Measurements from ENCODE around the gene ATP2C2. TPM values are rescaled to one million over a fixed set of nuclear protein-coding genes. Genes with fewer than 3 reads are reported as not detected.

The ATP2C2 gene
- total and polyA plus RNA-seq, 2 donors (not counting 1 experiment from before 2014, with no cell fraction given): not detected

DNA sequence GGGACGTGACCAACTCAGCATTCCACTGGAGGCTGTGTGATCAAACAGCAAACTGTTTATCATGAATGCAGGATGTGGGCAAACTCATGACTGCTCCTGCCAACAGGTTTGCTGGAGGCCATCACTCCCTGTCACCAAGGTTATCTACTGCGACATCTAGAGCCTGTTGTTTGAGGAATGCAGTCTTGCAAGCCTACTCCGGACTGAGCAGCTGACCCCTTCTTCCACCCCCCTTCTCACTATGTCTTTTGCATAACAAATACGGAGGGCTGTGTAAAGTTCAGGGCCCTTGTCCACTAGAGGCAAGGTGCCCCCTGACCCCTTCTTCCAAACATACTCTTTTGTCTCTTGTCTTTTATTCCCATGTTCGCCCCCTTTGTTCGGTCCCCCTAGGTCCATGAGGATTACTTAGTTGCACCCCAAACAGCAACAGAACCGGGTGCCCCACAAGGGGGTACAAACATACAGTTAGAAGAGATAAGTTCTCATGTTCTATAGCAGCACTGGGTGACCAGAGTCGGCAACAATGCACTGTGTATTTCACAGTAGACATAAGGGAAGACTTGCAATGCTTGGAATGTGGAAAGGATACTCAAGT lies 107.4 kb downstream of the ATP2C2 start:
- no peak overlapping the region for H3K4me2 ChIP-seq (ENCODE audit: extremely low read depth, insufficient read depth, low read length)
- no peaks in the 10 kb centered on the region for H3K4me1 ChIP-seq (ENCODE audit: control insufficient read depth, extremely low read depth, insufficient read depth, low read length)
- TF ChIP-seq EZH2 (IDR thresholded peaks at IDR 0.05; ENCODE audit: low read length, missing control alignments): no peak
- TF ChIP-seq, protein P1, sequence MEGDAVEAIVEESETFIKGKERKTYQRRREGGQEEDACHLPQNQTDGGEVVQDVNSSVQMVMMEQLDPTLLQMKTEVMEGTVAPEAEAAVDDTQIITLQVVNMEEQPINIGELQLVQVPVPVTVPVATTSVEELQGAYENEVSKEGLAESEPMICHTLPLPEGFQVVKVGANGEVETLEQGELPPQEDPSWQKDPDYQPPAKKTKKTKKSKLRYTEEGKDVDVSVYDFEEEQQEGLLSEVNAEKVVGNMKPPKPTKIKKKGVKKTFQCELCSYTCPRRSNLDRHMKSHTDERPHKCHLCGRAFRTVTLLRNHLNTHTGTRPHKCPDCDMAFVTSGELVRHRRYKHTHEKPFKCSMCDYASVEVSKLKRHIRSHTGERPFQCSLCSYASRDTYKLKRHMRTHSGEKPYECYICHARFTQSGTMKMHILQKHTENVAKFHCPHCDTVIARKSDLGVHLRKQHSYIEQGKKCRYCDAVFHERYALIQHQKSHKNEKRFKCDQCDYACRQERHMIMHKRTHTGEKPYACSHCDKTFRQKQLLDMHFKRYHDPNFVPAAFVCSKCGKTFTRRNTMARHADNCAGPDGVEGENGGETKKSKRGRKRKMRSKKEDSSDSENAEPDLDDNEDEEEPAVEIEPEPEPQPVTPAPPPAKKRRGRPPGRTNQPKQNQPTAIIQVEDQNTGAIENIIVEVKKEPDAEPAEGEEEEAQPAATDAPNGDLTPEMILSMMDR (conservative IDR thresholded peaks at IDR 0.05 in 1 of 2, IDR thresholded peaks at IDR 0.05 in 1 of 2; ENCODE audit: low read depth in 1 of 2, low read length in 2 of 2): no peak
- H3K27ac ChIP-seq (ENCODE audit: insufficient read depth, low read length): no peak overlapping the region
- H4K20me1 ChIP-seq (ENCODE audit: control insufficient read depth, extremely low read depth, insufficient read depth, low read length): no peaks in the 10 kb centered on the region
- H3K36me3 ChIP-seq (ENCODE audit: control insufficient read depth, insufficient read depth, low read length): peaks cover 5% of the 10 kb centered on the region
- H3K9ac ChIP-seq (ENCODE audit: insufficient read depth, low read length): no peak overlapping the region
- no peak overlapping the region for H2AFZ ChIP-seq (ENCODE audit: low read length)
- no peaks in the 10 kb centered on the region for H3K27me3 ChIP-seq (ENCODE audit: control insufficient read depth, insufficient read depth, low read length)
- no peaks in the 10 kb centered on the region for H3K79me2 ChIP-seq (ENCODE audit: control insufficient read depth, insufficient read depth, low read length)
- H3K4me3 ChIP-seq (replicated peaks in 1 of 4; ENCODE audit: control extremely low read depth in 1 of 4, insufficient read depth in 1 of 4, low read depth in 3 of 4, low read length in 4 of 4): no peak overlapping the region
- no peak for DNase-seq (ENCODE audit: low read depth in 2 of 2)
- H3K9me3 ChIP-seq (ENCODE audit: control insufficient read depth, insufficient read depth, low read depth, low read length): no peaks in the 10 kb centered on the region

- no peaks in the 10 kb centered on the region for H3K9me3 ChIP-seq (ENCODE audit: control insufficient read depth, insufficient read depth, low read depth, low read length)
- H3K36me3 ChIP-seq (ENCODE audit: control insufficient read depth, insufficient read depth, low read length): peaks cover 8% of the 10 kb centered on the region
- no peaks in the 10 kb centered on the region for H3K79me2 ChIP-seq (ENCODE audit: control insufficient read depth, insufficient read depth, low read length)
- no peak overlapping the region for H3K9ac ChIP-seq (ENCODE audit: insufficient read depth, low read length)
- TF ChIP-seq EZH2 (IDR thresholded peaks at IDR 0.05; ENCODE audit: low read length, missing control alignments): no peak
- TF ChIP-seq, protein P1 (conservative IDR thresholded peaks at IDR 0.05 in 1 of 2, IDR thresholded peaks at IDR 0.05 in 1 of 2; ENCODE audit: low read depth in 1 of 2, low read length in 2 of 2): no peak
- H3K4me3 ChIP-seq (replicated peaks in 1 of 4; ENCODE audit: control extremely low read depth in 1 of 4, insufficient read depth in 1 of 4, low read depth in 3 of 4, low read length in 4 of 4): no peak overlapping the region
- no peaks in the 10 kb centered on the region for H3K4me1 ChIP-seq (ENCODE audit: control insufficient read depth, extremely low read depth, insufficient read depth, low read length)
- no peak overlapping the region for H3K27ac ChIP-seq (ENCODE audit: insufficient read depth, low read length)
- DNase-seq (ENCODE audit: low read depth in 2 of 2): no peak
- H3K4me2 ChIP-seq (ENCODE audit: extremely low read depth, insufficient read depth, low read length): no peak overlapping the region
- no peak overlapping the region for H2AFZ ChIP-seq (ENCODE audit: low read length)
- H4K20me1 ChIP-seq (ENCODE audit: control insufficient read depth, extremely low read depth, insufficient read depth, low read length): no peaks in the 10 kb centered on the region
- no peaks in the 10 kb centered on the region for H3K27me3 ChIP-seq (ENCODE audit: control insufficient read depth, insufficient read depth, low read length)
Observed at GRCh38 chr16:84476401-84476800, 108.1 kb downstream of the ATP2C2 start.

- DNase-seq (ENCODE audit: low read depth in 2 of 2): no peak
- Histone ChIP-seq H3K4me3 (replicated peaks in 1 of 4; ENCODE audit: control extremely low read depth in 1 of 4, insufficient read depth in 1 of 4, low read depth in 3 of 4, low read length in 4 of 4) (no peak overlapping the region), H3K27me3 (ENCODE audit: control insufficient read depth, insufficient read depth, low read length) (no peaks in the 10 kb centered on the region), H2AFZ (ENCODE audit: low read length) (no peak overlapping the region), H3K9me3 (ENCODE audit: control insufficient read depth, insufficient read depth, low read depth, low read length) (no peaks in the 10 kb centered on the region), H3K27ac (ENCODE audit: insufficient read depth, low read length) (no peak overlapping the region), H4K20me1 (ENCODE audit: control insufficient read depth, extremely low read depth, insufficient read depth, low read length) (no peaks in the 10 kb centered on the region), H3K79me2 (ENCODE audit: control insufficient read depth, insufficient read depth, low read length) (no peaks in the 10 kb centered on the region), H3K4me2 (ENCODE audit: extremely low read depth, insufficient read depth, low read length) (no peak overlapping the region), H3K9ac (ENCODE audit: insufficient read depth, low read length) (no peak overlapping the region), H3K36me3 (ENCODE audit: control insufficient read depth, insufficient read depth, low read length) (peaks cover 9% of the 10 kb centered on the region), H3K4me1 (ENCODE audit: control insufficient read depth, extremely low read depth, insufficient read depth, low read length) (no peaks in the 10 kb centered on the region)
- TF ChIP-seq EZH2 (IDR thresholded peaks at IDR 0.05; ENCODE audit: low read length, missing control alignments): no peak
- TF ChIP-seq, protein P1 (conservative IDR thresholded peaks at IDR 0.05 in 1 of 2, IDR thresholded peaks at IDR 0.05 in 1 of 2; ENCODE audit: low read depth in 1 of 2, low read length in 2 of 2): no peak
Observed at GRCh38 chr16:84477661-84478060, 109.3 kb downstream of the ATP2C2 start.

All from fibroblast of lung (primary cell).